ENCODE data around the gene MCC.

MCC gene

DNA sequence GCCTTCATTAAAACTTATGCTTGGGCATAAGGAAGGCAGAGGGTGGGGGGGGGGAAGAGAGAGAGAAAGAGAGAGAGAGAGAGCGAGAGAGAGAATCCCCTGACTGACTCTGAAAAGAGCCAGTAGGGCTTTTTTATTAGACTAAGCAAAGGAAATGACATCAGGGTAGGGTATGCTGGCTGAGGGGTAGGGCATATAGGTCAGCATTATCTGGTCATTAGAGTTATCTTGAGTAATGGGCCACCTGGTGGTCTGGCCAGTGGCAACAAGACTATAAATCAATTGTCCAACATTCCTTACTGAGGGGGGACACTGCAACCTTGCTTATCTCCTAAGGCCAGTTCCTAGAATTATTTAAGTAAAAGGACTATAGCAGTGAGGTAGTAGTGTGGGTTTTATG lies 120.7 kb downstream of the MCC start:
- no peak for DNase-seq (ENCODE audit: low read depth in 2 of 2)

DNA sequence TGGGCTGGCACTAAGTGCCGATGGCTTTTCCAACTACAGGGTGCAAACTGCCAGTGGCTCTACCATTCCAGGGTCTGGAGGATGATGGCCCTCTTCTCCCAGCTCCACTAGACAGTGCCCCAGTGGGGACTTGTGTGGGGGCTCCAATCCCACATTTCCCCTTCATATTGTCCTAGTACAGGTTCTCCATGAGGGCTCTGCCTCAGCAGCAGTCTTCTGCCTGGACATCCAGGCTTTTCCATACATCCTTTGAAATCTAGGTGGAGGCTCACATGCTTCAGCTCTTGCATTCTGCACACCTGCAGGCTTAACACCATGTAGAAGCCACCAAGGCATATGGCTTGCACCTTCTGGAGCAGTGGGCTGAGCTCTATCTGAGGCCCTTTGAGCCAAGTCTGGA lies 123.8 kb downstream of the MCC start:
- no peak for DNase-seq (ENCODE audit: low read depth in 2 of 2)

DNA sequence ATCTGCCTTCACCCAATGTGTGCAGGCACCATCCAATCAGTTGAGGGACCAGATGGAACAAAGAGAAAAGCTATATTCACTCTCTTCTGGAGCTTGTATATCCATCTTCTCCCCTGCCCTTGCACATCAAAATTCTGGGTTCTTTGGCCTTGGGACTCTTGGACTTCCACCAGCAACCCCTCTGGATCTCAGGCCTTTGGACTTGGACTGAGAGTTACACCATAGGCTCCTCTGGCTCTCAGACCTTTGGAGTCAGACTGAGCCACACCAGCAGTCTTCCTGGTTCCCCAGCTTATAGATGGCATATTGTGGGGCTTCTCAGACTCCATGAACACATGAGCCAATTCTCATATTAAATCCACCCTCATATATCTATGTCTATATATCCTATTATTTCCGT lies 126.6 kb downstream of the MCC start:
- DNase-seq (ENCODE audit: low read depth in 2 of 2): no peak

- no peak for DNase-seq (ENCODE audit: low read depth in 2 of 2)
These were observed 128.8 kb downstream of the MCC start for GRCh38 chr5:113359419-113359818.

GRCh38 chr5:113358696-113359095 lies 129.6 kb downstream of the MCC start:
- no peak for DNase-seq (ENCODE audit: low read depth in 2 of 2)

DNA sequence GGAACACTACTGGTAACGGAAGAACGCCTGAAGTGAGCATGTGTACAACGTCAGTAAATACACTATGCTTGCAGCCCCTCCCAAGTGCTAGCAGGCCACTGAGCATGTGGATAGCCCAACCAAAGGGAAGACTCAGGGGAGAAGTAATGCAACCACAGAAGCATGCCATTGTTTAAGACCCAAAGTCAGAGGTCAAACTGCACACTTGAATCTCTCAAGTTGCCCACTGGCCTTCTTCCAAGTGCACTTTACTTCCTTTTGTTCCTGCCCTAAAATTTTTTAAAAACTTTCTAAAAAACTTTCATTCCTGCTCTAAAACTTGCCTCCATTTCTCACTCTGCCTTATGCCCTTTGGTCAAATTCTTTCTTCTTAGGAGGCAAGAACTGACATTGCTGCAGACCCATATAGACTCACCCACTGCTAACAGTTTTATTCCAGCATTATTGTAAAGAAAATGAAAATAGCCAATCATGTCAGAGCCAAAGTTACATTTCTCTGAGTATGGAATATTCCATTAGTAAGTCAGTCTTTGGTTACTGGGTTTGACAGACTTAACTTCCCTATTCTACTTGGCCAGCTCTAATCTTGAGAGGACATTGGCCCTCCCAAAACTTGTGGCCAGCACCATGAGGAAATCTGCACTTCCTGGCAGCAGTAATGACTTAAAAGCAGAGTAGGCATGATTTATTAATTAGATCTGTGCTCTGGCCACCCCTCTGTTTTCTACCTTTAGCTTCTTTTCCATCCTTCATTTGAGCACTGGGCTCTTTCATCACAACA lies 130.4 kb downstream of the MCC start:
- DNase-seq (ENCODE audit: low read depth in 2 of 2): no peak

GRCh38 chr5:113356487-113356886 lies 131.8 kb downstream of the MCC start:
- no peak for DNase-seq (ENCODE audit: low read depth in 2 of 2)

GRCh38 chr5:113354055-113354454 lies 134.2 kb downstream of the MCC start:
- DNase-seq (ENCODE audit: low read depth in 2 of 2): no peak

- no peak for DNase-seq (ENCODE audit: low read depth in 2 of 2)
These were observed 140.7 kb downstream of the MCC start for GRCh38 chr5:113347572-113347971.

DNA sequence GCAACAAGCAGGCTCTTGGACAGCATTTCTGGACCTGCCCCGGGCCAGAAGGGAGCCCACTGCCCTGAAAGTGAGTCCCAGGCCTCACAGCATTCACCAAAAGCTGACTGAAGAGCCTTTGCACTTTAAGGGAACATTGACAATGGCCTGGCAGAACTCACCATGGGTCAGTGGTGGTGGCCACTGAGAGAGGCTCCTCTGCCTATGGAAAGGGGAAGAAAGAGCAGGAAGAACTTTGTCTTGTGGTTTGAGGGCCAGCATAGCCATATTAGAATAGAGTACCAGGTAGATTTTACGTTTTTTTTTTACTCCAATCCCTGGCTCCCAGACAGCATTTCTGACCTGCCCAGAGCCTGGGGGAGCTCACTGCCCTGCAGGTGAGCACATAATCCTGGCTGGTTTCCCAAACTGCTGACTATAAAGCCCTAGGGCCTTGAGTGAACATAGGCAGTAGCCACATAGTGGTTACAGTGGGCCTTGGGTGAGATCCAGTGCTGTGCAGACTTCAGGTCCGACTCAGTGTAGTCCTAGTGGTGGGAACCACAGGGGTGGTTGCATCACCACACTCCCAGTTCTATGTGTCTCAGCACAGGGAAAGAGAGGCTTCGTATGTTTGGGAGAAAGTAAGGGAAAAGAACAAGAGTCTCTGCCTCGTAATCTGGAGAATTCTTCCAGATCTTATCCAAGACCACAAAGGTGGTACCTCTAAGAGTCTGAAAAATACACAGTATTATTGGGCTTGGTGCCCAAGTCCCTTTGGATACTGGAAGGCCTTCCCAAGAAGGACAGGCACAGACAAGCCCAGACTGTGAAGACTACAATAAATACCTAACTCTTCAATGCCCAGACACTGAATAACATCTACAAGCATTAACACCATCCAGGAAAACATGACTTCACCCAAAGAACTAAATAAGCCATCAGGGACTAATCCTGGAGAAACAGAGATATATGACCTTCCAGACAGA lies 143.0 kb downstream of the MCC start:
- DNase-seq (ENCODE audit: low read depth in 2 of 2): no peak

- no peak for DNase-seq (ENCODE audit: low read depth in 2 of 2)
These were observed 144.9 kb downstream of the MCC start for GRCh38 chr5:113343343-113343742.

GRCh38 chr5:113340537-113340936 lies 147.7 kb downstream of the MCC start:
- no peak for DNase-seq (ENCODE audit: low read depth in 2 of 2)

- DNase-seq (ENCODE audit: low read depth in 2 of 2): no peak
These were observed 149.6 kb downstream of the MCC start for GRCh38 chr5:113338628-113339027.

DNA sequence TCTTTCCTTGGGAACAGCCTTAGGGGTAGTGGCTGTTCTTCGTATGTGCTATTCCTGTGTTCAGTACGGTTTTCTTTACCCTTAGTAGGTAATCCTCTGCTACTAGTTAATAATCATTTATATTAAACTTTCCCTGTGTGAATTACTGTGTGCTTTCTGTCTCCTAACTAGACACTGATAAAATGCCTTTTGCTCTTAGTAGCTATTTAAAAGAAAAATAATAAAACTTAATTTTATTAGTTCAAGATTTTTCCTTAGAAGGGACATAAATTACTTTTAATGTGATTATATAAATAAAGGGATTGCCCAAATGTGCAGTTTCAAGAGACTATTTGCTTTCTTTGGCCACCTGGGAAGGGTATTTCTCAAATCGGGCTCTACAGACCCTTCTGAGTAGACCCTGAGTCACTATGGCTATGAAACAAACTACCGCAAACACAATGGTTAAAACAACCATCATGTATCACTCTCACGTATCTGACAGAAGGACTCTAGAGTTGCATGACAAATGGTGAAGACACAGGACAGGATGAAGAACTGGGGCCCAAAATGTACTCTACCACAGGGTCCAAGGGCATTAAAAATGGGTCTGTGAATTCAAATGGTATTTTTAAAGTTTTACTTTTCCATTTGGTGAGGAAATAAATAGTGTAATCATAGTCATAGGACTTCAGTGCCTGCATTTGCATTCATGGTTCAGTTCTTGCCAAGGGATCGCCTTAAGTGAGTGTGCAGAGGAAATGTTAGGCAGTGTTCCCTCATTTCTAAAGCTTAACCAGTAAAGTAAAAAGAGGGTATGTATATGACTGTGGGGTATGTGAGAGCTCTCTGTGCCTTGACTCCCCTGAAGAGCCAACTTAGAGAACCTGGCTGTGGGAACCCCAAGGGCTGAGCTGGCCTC lies 150.5 kb downstream of the MCC start:
- DNase-seq (ENCODE audit: low read depth in 2 of 2): no peak

- no peak for DNase-seq (ENCODE audit: low read depth in 2 of 2)
These were observed 151.3 kb downstream of the MCC start for GRCh38 chr5:113336975-113337374.

DNA sequence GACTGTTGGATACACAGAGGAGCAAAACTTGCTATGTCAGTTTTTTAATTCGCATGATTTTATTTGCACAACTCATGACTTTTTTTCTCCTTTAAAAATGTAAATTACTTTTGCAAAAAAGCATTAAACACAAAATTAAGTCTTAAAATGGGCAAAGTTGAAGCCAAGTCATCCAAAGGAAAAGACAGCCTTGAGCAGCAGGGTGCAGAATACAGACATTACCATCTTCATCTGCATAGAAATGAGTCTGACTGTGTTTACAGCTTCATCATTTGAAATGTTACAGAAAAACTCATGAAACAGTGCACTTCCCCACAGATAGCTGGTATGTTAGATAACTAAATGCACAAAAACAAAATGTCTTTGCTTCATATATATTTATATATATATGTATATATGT lies 154.8 kb downstream of the MCC start:
- no peak for DNase-seq (ENCODE audit: low read depth in 2 of 2)

- no peak for DNase-seq (ENCODE audit: low read depth in 2 of 2)
These were observed 157.1 kb downstream of the MCC start for GRCh38 chr5:113331209-113331551.

- DNase-seq (ENCODE audit: low read depth in 2 of 2): no peak
These were observed 157.6 kb downstream of the MCC start for GRCh38 chr5:113330533-113331208.

DNA sequence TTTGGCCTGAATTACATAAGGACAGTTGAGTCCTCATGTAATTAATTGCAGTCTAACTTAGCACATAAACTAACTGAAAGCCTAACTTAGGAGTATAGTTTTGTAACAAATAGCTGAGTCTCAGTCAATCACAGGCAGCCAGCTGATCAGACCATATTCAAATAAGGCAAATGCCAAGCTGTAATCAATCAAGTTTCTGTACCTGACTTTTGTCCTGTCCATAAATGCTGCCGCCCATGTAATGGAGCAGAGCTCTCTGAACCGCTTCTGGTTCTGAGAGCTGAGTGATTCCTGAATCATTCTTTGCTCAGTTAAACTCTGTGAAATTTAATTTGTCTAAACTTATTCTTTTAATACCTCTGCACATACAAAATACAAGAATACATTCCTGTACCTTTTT lies 158.3 kb downstream of the MCC start:
- DNase-seq (ENCODE audit: low read depth in 2 of 2): no peak

GRCh38 chr5:113325054-113325453 lies 163.2 kb downstream of the MCC start:
- no peak for DNase-seq (ENCODE audit: low read depth in 2 of 2)

DNA sequence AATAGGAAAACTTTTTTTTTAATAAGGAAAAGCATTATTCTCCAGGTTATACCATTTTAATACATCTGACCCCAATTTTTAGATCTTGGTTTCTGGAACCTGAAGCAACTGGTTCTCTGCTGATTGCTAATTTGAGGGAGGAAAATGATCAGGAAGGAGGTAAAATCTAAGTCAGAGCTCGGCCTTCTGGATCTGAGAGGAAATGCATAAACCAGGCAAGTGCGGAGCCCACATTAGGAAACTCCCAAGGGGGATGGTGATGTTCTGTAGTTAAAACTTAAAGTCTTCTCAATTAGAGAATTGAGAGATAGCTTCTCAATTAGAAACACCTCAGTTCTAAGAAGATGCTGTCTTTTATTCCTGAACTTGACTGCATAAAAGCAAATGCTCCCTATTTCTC lies 167.0 kb downstream of the MCC start:
- DNase-seq (ENCODE audit: low read depth in 2 of 2): no peak
